Activated CD4-positive, alpha-beta T cell treated with anti-CD3 and anti-CD28 coated beads for 1 hour (primary cell): ENCODE measurements around the gene LRRTM4.
"Not testable (repeated sequence)": the region's sequence is repeated elsewhere in the genome, so short reads cannot be mapped to it uniquely, and the experiment has no call there.

ENCODE experiments used
- DNase-seq: peaks from one replicate; pipeline ENCODE4 v3.0.0-alpha.2; 2020

The LRRTM4 gene

GRCh38 chr2:76713312-76713711 lies 808.9 kb downstream of the LRRTM4 start:
- DNase-seq, result no peak

GRCh38 chr2:76711490-76711889 lies 810.7 kb downstream of the LRRTM4 start:
- no peak for DNase-seq

GRCh38 chr2:76700894-76701293 lies 821.3 kb downstream of the LRRTM4 start:
- DNase-seq, result no peak

GRCh38 chr2:76697998-76698713 lies 824.0 kb downstream of the LRRTM4 start:
- not testable (repeated sequence) for DNase-seq
